Motor neuron (in vitro differentiated cells): Measurements from ENCODE around the gene SLCO3A1. TPM values are rescaled to one million over a fixed set of nuclear protein-coding genes. Genes with fewer than 3 reads are reported as not detected.

Experiments used
- ATAC-seq, 8 experiments: fragments of 200-7000 bp; cut with Tn5 transposase; replicated peaks in 6 of 8; 2 replicates each; pipeline ENCODE4 v1.8.0; 2021; ENCODE audit warnings: mild to moderate bottlenecking in 8 of 8, moderate library complexity in 8 of 8
- H3K27ac ChIP-seq, 2 donors: fragments of 250-450 bp; sonication (Bioruptor Pico); 2 replicates each; pipeline ENCODE4 v1.9.0; 2021; ENCODE audit warnings: antibody characterized with exemption in 2 of 2, mild to moderate bottlenecking in 2 of 2, moderate library complexity in 1 of 2
- H3K4me1 ChIP-seq, 2 donors: fragments of 250-450 bp; sonication (Bioruptor Pico); replicated peaks in 1 of 2; 2 replicates each; pipeline ENCODE4 v1.6.1; 2021; ENCODE audit warnings: antibody characterized with exemption in 2 of 2, mild to moderate bottlenecking in 2 of 2, moderate library complexity in 1 of 2
- H3K4me3 ChIP-seq, 5 donors: fragments of 250-450 bp; sonication (Bioruptor Pico); 2 replicates each; pipeline ENCODE4 v1.9.0; 2021; ENCODE audit warnings: antibody characterized with exemption in 5 of 5, mild to moderate bottlenecking in 5 of 5, moderate library complexity in 4 of 5
- WGBS, 10 experiments: fragments of 450-650 bp; shearing (Covaris generic); methylation state at CpG; one replicate each; pipeline ENCODE4 v1.0.0; 2022; 5-methylcytosine and 5-hydroxymethylcytosine counted together
- in situ Hi-C, 9 experiments: fragments of 400-800 bp; cut with MboI; loops; one replicate each; pipeline ENCODE4 v1.15.0; 2021; ENCODE audit warnings: low sequenced_read_pairs in 9 of 9, low pct_unique_long_range_greater_than_20kb in 2 of 9; ENCODE audit not compliant: unreplicated experiment in 9 of 9
- total RNA-seq, 8 experiments: library from RNA; unstranded; fragments of 300-600 nt; gene quantifications; 2 replicates each; pipeline versions ENCODE4 v1.2.3 to v1.2.4, GENCODE V29; 2022

The SLCO3A1 gene
- total RNA-seq, 8 experiments from 2014 or later: 2.2 to 19.6 (median 4.9) TPM

DNA sequence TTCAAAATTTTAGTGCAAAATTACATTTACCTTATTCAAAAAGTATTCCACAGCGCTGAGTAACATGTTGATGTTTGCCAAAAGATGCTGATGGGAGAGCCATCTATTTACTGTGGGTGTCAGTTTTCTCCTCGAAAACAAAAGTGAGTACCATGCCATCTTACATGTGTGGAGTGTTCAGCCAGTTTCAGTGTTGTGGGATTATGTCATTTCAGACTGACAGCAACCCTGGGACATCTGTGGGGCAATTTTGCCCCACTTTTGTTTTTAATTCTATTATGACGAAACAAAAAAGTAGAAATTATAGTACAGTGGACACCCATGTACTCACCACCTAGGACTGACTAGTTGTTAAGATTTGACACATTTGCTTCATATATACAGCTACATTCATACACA lies 19.6 kb downstream of the SLCO3A1 start:
- Histone ChIP-seq H3K27ac (no peak overlapping the region), H3K4me3 (no peak overlapping the region), H3K4me1 (peaks cover 0 to 11% of the 10 kb centered on the region in 2 donors)
- no peak for ATAC-seq
- 48 to 100% (median 80%) methylated on average over 1 to 3 of the region's 3 CpGs for WGBS, 10 experiments
- in situ Hi-C loops: loop anchor here in 3 of 9 experiments (25.0 kb wide), 2 partner anchors 189 to 214 kb away; no protein-coding TSS in a partner anchor

DNA sequence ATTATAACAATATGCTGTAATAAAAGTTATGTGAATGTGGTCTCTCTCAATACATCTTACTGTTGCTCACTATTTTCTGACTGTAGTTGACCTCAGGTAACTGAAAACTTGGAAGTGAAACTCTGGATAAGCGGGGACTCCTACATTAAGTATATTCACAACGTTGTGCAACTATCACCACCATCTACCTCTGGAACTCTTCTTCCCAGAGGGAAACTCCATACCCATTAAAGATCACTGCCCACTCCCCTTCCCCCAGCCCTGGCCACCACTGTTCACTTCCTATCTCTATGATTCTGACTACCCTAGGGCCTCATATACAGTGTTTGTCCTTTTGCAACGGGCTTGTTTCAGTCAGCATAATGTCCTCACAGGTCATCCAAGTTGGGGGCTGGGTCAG lies 20.7 kb downstream of the SLCO3A1 start:
- no peak overlapping the region for H3K4me3 ChIP-seq
- peaks cover 4 to 21% of the 10 kb centered on the region in 2 donors for H3K4me1 ChIP-seq
- ATAC-seq: no peak
- 56 to 100% (median 90%) methylated on average over 1 to 3 of the region's 3 CpGs; no CpG with 5 or more reads in 3 of the 10 experiments for WGBS, 10 experiments
- in situ Hi-C loops: loop anchor here in 3 of 9 experiments (25.0 kb wide), 2 partner anchors 188 to 213 kb away; no protein-coding TSS in a partner anchor
- H3K27ac ChIP-seq: no peak overlapping the region

DNA sequence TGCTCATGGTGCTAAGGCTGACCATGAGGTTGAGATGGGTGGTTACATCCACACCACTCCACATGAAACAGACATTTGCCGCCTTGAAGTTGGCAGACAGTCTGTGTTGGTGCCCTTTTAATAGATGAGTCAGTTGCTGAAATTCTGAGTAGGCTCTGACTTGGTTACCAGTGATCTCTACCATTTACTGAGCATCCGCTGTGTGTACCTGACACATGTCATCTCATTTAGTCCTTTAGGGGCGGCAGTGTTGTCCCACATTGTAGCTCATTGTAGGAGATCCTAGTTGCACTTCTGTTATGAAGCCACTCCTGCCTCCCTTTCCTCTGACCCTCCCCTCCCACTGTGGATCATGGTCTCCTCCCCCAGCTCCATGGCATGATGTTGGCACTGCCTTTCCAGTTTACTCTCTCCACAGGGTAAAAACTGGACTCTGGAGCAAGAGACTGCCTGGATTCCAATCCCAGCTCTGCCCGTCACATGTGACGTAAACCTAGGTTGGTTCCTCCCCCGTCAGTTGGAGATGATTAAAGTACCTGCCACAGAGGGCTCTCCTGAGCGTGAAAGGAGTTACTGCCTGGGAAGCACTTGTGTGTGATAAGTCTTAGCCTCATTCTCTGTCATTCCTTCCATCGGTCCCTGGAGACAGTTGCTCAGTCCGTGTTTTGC lies 21.6 kb downstream of the SLCO3A1 start:
- peak in 5 of 8 experiments; percentile 25 to 88 (median 79) for ATAC-seq
- in situ Hi-C loops: loop anchor here in 3 of 9 experiments (25.0 kb wide), 2 partner anchors 187 to 212 kb away; no protein-coding TSS in a partner anchor
- Histone ChIP-seq H3K4me3 (no peak overlapping the region), H3K4me1 (peaks cover 8 to 31% of the 10 kb centered on the region in 2 donors), H3K27ac (no peak overlapping the region)
- 60 to 100% (median 84%) methylated on average over 1 to 7 of the region's 9 CpGs; no CpG with 5 or more reads in 2 of the 10 experiments for WGBS, 10 experiments

DNA sequence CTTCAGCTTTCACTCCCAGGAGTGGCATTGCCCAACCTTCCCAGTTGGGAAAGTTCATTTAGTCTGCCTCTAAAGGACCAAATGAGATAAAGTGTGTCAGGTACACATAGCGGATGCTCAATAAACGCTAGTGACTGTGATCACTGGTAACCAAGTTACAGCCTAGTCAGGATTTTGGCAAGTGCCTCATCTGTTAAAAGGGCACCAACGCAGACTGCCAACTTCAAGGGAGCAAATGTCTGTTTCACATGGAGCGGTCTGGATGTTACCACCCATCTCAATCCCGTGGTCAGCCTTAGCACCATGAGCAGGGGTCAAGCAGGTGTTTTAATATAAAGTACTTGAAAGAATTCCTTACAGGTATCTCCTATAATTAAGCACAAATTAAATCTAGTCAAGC lies 22.7 kb downstream of the SLCO3A1 start:
- in situ Hi-C loops: no loop called here
- peaks cover 19 to 41% of the 10 kb centered on the region in 2 donors for H3K4me1 ChIP-seq
- H3K27ac ChIP-seq: no peak overlapping the region
- H3K4me3 ChIP-seq: no peak overlapping the region
- WGBS, 10 experiments: 33 to 97% (median 77%) methylated on average over 1 to 5 of the region's 5 CpGs; no CpG with 5 or more reads in 3 of the 10 experiments
- ATAC-seq: no peak

DNA sequence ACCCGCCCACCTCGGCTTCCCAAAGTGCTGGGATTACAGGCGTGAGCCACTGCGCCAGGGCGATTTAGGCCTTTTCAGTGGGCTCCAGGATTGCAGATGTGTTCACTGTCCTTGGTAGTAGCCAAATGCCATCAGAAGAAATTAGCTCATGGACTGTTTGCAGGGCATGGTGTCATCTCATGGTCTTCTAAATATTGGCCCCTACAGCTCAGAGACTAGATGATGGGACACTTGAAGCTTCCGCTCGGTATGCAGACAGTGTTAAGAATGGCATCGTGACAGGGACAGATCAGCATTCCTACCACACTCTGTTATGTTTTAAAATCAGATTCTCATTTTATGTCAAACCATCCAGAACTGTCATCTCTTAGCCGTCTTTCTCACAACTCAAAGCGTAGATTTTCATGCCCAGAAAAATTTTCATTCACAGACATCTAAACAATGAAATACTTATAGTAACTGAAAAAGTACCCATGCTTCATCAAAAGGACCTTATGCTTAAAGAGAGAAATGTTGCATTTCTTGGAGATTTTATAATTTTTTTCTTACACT lies 24.9 kb downstream of the SLCO3A1 start:
- in situ Hi-C loops: no loop called here
- 75 to 100% (median 95%) methylated on average over 1 to 10 of the region's 10 CpGs; no CpG with 5 or more reads in 1 of the 10 experiments for WGBS, 10 experiments
- H3K4me1 ChIP-seq: peaks cover 23 to 48% of the 10 kb centered on the region in 2 donors
- no peak overlapping the region for H3K27ac ChIP-seq
- H3K4me3 ChIP-seq: no peak overlapping the region
- ATAC-seq: no peak

DNA sequence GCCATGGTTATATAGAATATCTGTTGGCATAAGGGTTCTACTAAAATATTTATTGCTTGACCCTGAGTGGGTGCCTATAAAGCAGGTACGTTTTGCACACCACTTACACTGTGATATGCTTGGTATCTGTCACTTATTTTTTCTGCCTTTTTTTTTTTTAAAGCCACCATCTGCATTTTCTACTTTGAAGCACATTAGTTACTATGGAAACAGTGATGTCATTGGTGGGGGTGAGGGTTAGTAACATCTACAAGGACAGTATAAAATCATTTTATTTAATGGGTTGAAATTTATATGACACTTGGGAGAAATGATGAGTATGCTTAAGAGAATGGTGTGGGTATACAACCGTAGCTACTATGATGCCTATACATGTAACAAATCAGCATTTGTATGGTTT lies 25.6 kb downstream of the SLCO3A1 start:
- 35 to 94% (median 62%) methylated on average over 1 to 2 of the region's 2 CpGs; no CpG with 5 or more reads in 2 of the 10 experiments for WGBS, 10 experiments
- H3K4me3 ChIP-seq: no peak overlapping the region
- in situ Hi-C loops: no loop called here
- H3K4me1 ChIP-seq: peaks cover 23 to 48% of the 10 kb centered on the region in 2 donors
- H3K27ac ChIP-seq: no peak overlapping the region
- ATAC-seq: peak in 5 of 8 experiments; percentile 15 to 55 (median 49)

DNA sequence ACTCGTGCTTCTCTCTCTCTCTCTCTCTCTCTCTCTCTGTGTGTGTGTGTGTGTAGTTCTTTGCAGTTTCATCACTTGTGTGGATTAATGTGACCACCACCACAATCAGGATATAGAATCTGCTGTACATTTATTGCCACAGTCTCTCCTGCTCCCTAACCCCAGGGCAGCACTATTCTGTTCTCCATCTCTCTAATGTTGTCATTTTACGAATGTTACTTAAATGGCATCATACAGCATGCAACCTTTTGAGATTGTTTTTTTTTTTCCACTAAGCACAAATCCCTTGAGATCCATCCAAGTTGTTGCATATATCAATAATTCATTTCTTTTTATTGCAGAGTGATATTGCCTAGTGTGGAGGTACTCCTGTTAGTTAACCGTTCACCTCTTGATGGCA lies 26.9 kb downstream of the SLCO3A1 start:
- H3K27ac ChIP-seq: peak overlapping the region; percentile 30 to 59
- H3K4me3 ChIP-seq: no peak overlapping the region
- 50 to 100% (median 84%) methylated on average over 1 to 3 of the region's 3 CpGs for WGBS, 10 experiments

DNA sequence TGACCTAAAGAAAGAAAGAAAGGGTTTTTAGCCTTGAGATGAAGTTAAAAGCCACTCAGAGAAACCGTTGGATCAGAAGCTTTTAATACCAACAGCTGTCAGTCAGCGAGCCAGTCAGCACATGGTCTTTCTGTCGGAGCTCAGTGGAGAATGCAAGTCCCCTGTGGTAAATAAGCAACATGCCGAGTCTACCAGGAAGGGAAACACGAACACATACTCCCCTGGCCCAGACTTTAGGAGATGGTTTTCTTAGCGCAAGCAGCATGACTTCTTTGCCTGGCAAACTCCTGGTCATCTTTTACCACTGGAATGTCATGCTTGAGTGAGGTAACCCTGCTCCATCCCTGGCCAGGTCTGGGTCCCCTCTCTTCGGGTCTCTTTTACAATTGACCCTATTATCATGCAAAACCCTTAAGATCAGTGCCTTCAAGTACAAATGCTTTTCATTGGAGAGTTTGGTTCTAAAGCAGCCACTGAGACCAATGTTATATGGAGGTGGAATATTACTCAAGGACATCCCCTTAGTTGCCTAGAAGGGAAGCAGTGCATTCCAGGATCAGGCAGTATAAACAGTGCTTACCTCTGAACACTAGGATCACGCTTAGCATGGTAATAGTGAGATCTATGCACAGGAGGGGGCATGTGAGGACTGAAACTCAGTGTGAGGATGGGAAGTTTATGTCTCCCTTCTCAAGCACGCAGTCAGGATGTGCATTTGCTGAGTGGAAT lies 28.2 kb downstream of the SLCO3A1 start:
- Histone ChIP-seq H3K4me1 (peaks cover 23 to 43% of the 10 kb centered on the region in 2 donors), H3K4me3 (no peak overlapping the region), H3K27ac (no peak overlapping the region)
- no peak for ATAC-seq
- WGBS, 10 experiments: 41 to 94% (median 53%) methylated on average over 2 to 7 of the region's 9 CpGs; no CpG with 5 or more reads in 1 of the 10 experiments
- in situ Hi-C loops: no loop called here

More for the DNA sequence above, 26.9 kb downstream of the SLCO3A1 start:
- peak in 5 of 8 experiments; percentile 33 to 86 (median 66) for ATAC-seq
- in situ Hi-C loops: no loop called here
- peaks cover 23 to 43% of the 10 kb centered on the region in 2 donors for H3K4me1 ChIP-seq

DNA sequence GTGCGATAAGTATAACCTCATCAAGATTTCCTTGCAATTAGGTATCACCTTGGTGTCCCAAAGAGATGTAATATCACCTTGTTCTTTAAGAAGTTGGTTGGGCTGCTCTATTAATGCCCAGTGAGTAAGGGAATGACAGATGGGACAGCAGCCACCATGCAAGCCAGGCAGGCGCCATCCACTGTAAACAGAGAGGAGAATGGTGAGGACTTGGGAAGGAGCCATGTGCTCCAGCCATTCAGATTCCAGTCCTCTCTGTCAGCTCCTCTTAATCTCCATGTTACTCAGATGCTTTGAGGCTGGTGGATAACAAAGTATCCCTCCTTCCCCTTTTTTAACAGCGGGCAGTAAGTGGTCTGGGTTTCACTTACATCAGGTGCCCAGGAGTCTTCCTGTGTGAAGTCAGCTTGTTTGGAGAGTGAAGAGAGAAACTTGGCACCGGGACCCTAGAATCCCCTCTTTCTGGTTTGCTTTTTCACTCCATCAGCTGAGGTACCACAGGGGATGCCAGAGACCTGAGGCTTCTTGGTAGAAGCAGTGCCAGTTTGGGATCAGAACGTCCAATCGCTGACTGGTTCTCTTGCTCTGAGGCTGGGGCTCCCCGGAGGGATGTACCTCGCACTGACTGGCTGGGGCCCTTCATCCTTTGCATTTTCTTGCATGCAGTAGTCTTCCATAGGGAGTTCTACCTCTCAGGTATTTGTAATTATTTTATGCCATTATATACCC lies 29.5 kb downstream of the SLCO3A1 start:
- Histone ChIP-seq H3K4me1 (peaks cover 23 to 46% of the 10 kb centered on the region in 2 donors), H3K4me3 (no peak overlapping the region), H3K27ac (no peak overlapping the region)
- in situ Hi-C loops: no loop called here
- WGBS, 10 experiments: 40 to 100% (median 80%) methylated on average over 1 to 8 of the region's 8 CpGs; no CpG with 5 or more reads in 1 of the 10 experiments
- ATAC-seq: peak in 1 of 8 experiments; percentile 74

DNA sequence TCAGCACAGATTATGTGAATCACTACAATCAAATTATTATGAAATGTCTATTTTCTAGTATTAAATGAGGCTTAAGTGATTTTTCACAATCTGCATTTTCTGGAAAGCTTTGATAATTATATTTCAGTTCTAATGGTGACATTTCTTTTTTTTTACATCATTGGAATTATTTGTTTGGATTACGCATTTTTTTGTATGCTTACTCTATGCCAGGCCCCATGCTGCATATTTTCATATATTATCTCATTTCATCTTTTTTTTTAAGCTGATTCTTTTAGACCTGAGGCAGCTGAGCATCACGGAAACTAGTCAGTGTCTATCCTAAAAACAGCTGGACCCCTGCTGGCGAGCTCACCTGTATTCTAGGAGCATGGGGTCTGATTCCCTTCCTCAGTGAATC lies 31.1 kb downstream of the SLCO3A1 start:
- ATAC-seq: no peak
- Histone ChIP-seq H3K27ac (no peak overlapping the region), H3K4me3 (no peak overlapping the region), H3K4me1 (peaks cover 22 to 37% of the 10 kb centered on the region in 2 donors)
- 51 to 100% (median 89%) methylated on average over 2 to 3 of the region's 3 CpGs; no CpG with 5 or more reads in 1 of the 10 experiments for WGBS, 10 experiments
- in situ Hi-C loops: no loop called here

DNA sequence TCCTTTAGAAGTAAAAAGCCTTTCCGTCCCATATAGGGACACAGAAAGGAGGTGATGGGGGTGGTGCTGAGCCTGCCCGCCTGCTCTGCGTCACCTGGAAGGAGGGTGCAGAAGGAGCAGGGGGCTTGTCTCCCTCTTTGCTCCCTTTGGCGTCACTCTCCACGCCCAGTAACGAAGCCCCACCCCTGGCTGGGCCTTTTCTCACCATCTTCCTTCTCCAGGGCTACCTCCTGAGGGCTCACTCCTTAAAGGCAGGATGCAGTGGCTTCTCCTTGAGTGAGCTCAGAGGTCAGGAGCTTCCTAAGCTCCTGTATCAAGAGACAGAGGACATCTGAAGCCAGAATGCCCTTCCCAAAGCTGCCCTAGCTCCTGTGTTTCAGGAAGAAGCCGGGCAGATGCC lies 31.5 kb downstream of the SLCO3A1 start:
- no peak overlapping the region for H3K4me3 ChIP-seq
- 63 to 100% (median 88%) methylated on average over 1 to 7 of the region's 7 CpGs; no CpG with 5 or more reads in 4 of the 10 experiments for WGBS, 10 experiments
- peaks cover 20 to 32% of the 10 kb centered on the region in 2 donors for H3K4me1 ChIP-seq
- H3K27ac ChIP-seq: no peak overlapping the region
- no peak for ATAC-seq
- in situ Hi-C loops: no loop called here

DNA sequence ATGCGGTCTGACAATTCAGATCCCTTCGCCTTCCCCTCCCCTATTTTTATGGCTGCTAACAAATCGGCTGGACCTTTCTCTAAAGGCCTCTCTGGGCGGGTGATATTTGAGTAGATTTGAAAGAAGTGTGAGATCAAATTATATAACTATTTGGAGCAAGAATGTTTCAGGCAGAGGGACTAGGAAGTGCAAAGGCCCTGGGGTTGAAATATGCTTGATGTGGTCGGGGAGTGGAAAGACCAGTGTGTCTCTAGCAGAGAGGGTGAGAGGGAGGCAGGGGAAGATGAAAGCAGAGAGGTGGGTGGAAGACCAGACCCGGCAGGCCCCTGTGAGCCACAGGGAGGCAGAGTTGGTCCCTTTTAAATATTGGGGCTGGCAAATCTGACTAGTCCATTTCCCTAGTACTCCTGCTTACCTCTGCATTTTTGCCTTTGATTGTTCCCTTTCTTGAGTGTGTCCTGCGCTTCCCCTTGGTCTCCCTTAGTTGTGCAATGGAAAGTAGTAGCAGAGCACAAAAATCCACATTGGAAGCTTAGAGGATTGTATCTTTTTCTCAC lies 32.3 kb downstream of the SLCO3A1 start:
- Histone ChIP-seq H3K4me3 (no peak overlapping the region), H3K4me1 (peaks cover 13 to 25% of the 10 kb centered on the region in 2 donors), H3K27ac (no peak overlapping the region)
- ATAC-seq: no peak
- in situ Hi-C loops: no loop called here
- WGBS, 10 experiments: 40 to 100% (median 85%) methylated on average over 1 to 6 of the region's 7 CpGs
